G401 (cell line): ENCODE data around the gene GALNT13. TPM values are rescaled to one million over a fixed set of nuclear protein-coding genes. Genes with fewer than 3 reads are reported as not detected.
A peak's percentile ranks its signal among the peaks of the same experiment; 100 is the strongest.

Experiments used
- DNase-seq: peaks from one replicate; pipeline ENCODE4 v3.0.0-alpha.2; 2015; ENCODE audit warnings: low spot score
- in situ Hi-C: cut with HindIII; loops from 2 replicates; pipeline ENCODE4 v1.10.0; 2016; ENCODE audit warnings: low sequenced_read_pairs, mixed read lengths
- total RNA-seq: library from RNA; depleted of rRNA; stranded (reverse); fragments of >200 nt; shearing (Covaris generic); gene quantifications from 2 replicates; pipeline ENCODE4 v1.2.3, GENCODE V29; 2014

Gene GALNT13
- total RNA-seq, 1 experiment from 2014 or later, result 22.8 TPM

DNA sequence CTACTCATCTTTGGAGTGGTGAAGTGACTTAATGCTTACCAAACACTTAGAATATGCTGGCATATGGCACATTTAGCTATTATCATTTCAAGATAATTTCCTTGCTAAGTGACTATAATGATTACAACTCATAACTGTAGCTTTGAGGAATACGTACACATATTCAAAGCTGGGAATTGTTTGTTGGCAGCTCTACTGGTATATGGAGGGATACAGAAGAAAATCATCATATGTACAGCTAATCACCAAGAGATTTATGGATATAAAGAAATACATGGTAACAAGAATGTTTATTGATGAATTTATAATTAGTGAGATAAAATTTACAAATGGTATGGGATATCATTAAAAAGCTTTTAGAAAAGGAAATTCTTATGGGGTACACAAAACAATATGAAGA is 207.2 kb downstream of the GALNT13 start:
- DNase-seq, result no peak
- in situ Hi-C loops, result no loop called here

DNA sequence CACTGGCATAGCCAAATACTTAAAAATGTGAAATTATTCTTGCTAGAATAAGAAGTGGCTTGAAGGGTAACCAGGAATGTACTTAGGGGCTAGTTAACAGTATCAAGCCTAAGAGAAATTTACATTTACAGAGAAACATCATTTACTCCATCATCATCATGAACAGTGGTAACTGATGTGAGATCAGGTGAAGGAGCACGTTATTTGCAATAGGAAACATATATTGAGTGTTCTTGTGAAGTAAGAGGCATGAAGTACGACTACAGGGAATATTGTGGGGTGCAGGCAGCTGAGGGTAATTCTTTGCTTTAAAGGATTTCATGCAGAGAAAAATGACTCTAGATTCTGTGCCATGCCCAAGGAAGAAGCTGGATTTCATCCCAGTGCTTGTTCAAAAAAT is 220.8 kb downstream of the GALNT13 start:
- peak; percentile 69 for DNase-seq
- in situ Hi-C loops, result no loop called here

DNA sequence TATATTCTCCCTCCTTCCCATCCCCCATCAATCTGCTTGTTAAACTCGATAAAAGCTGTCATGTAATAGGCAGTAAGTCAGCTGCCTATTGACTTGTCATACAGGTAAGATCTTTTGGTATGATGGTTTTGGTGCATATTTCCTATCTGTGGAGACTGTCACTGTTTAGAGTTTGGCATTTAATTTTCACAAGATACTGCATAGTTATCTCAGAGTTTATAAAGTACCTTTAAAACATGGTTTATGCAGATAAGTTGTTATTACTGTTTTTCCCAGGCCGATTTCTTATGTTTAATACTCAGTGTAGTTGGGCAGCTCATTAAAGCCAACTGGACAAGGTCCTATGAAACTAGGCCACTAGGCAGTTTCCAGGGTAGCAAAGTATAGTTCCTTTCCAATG is 222.1 kb downstream of the GALNT13 start:
- in situ Hi-C loops, result no loop called here
- DNase-seq, result peak; percentile 63

DNA sequence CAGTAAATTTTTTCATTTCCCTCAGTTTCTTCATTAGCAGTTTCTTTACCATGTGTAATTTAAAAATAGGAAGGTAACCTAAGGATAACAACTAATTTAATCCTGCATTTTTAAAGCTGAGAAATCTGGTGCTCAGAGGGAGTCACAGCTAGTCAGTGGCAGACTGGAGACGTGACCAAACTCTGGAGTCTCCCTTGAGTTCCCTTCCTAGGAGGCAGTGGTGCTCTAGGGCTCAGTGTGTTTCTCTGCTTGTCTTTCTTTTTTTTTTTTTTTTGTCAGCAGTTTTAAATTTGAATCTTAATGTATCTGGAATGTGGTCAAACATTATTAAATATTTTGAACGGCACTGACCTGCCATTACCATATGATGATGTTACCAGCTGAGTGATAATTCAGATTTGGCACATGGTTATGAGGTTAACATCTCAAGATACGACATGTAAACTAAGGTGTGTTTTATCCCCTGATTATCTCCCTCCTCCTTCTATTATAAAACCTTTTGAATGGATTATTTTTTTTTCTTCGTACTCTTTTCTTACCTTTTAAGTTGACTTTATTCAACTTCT is 226.2 kb downstream of the GALNT13 start:
- in situ Hi-C loops, result no loop called here
- DNase-seq, result peak; percentile 41

DNA sequence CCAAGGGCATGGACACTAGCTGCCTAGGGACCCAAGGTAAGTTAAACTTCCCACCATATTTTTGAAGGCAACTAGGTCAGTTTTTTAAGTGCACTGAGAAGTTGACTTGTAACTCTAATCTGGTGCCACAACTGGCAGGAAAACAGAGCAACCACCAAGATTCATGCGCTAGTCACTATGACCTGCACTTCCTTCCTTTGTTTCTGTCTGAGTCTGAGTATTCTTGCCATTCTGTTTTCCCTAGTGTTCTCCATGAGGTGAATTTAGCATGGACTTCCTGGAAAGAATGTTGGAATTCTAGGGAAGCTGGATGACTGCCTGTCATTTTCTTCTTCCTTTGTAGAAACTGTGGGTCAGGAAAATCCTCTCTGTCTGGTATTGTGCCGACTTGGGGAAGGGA is 249.0 kb downstream of the GALNT13 start:
- no peak for DNase-seq
- in situ Hi-C loops, result no loop called here

DNA sequence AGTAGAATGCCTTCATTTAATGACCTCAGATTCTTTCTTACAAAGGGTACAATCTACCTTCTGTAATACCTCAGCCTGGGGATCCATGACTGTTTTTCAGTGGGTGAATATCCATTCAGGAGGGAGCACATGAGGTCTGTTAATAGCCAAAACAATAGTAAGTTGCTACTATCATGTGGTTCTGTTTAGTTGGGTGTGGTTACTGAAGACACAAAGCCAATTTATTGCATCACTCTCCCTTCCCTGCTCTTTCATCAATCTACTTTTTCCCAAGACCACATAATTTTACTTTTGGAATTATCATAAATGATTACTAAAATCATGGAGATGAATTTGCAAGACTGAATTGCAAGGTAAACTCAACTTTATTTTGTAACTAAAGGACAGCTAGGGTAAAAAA is 254.2 kb downstream of the GALNT13 start:
- no peak for DNase-seq
- in situ Hi-C loops, result no loop called here

DNA sequence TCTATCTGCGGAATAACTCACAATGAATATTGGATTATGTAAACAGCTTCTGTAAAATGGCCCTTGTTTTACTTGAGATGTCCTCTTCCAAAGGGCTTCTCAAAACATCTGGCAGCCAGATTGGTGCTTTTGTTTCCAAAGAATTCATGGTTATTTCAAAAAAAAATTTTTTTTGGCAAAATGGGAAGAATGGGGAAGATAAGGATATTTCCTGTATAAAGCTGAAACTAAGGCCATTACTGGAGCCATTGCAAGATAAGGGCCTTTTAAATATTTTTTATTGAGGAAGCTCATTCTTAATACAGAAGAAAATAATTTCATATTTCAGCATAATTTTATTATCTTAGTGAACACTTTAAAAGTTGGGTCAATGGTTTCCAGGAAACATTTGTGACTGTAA is 259.1 kb downstream of the GALNT13 start:
- no peak for DNase-seq
- in situ Hi-C loops, result no loop called here

DNA sequence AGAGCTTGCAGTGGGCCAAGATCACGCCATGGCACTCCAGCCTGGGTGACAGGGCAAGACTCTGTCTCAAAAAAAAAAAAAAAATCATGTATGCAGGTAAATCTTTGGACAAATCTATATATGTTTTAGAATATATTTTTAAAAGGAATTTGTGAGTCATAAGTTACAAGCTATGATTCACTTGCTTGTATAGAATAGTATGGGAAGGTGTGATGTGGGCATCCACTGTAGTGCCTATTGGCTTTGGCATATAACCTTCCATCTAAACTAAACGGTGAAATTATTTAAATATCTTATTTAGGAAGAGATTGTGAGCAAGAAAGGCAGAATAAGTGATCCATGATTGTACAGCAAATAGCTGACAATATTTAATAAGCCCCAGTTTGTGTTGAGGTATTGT is 261.1 kb downstream of the GALNT13 start:
- in situ Hi-C loops, result no loop called here
- DNase-seq, result no peak

DNA sequence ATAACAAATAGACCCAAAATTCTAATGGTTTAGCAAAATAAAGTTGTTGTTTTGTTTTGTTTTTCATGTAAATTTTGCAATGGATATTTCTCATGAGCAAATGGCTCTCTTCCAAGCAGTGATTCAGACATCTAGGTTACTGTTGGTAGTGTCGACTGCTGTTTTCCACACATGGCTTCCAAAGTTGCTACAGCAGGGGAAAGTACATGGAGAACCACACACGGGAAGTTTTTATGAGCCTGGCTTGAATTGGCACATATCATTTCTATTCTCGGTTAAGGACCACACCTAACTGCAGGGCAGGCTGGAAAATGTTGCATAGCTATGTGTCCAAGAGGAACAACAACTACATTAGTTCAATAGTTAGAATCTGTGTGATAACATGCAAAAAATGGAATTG is 262.1 kb downstream of the GALNT13 start:
- in situ Hi-C loops, result no loop called here
- DNase-seq, result peak; percentile 58

DNA sequence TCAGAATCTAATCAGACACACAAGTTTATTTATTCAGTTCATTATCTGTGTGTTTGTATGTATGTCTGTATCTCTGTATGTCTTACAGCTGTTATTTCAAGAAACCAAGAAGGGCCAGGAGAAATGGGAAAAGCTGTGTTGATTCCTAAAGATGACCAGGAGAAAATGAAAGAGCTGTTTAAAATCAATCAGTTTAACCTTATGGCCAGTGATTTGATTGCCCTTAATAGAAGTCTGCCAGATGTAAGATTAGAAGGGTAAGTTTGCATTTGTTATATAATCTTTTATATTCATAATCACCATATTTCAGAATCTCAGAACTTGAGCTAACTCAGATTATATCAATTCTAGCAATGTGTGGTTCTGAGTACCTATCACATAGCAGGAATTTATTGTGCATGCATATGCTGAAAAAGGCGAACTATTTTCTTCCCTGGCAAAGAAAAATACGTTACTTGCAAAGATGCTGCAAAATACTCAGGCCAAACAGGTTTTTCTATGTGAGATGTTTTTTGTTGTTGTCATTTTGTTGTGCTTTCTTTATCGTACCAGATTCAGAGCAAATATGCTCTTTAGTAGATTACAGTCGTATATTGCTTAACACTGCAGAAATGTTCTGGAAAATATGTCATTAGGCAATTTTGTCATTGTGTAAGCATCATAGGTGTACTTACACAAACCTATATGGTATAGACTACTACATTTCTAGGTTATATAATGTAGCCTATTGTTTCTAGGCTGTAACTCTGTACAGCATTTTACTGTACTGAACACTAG is 268.7 kb downstream of the GALNT13 start:
- in situ Hi-C loops, result no loop called here
- DNase-seq, result no peak

DNA sequence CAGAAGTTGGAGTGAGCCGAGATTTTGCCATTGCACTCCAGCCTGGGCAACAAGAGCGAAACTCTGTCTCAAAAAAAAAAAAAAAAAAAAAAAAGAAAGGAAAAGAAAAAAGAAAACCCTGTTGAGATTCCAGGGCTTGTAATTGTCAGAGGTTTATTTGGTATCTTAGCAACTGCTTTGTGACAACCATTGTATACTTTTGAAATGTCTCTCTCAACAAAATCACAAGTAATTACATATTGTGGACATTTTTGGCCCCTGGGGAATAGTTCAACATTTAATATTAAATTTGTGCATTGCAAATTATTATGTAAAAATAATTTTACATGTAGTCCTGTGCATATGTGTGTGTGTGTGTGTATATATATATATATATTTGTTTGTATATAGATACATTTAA is 270.8 kb downstream of the GALNT13 start:
- DNase-seq, result no peak
- in situ Hi-C loops, result no loop called here

DNA sequence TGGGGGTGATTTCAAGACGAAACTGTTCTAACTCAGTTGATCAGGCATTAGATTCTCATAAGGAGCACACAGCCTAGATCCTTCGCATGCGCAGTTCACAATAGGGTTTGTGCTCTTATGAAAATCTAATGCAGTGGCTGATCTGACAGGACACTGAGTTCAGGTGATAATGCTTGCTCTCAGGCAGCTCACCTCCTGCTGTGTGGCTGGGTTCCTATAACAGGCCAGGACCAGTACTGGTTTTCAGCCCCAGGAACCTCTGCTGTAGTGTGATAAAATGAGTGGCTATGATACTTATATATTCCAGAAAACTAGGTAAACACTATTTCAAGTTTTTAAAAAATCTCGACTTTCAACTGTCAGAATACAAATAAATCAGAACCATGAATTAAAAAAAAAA is 271.4 kb downstream of the GALNT13 start:
- DNase-seq, result no peak
- in situ Hi-C loops, result no loop called here

DNA sequence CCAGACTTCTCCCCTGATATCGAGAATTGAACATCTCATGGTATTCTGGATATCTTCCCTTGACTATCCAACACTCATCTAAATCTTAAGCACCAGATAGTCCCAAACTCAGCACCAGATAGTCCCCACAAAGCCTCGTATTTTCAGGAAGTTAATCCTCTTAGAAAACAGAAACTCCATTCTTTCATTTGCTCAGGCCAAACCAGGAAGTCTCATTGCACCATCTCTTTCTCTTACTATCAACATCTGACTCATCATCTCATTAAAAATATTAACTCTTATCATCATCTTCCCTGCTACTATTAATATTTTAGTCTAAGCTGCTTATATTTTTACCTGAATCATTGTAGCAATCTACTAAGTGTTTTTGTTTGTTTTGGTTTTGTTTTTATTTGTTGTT is 286.4 kb downstream of the GALNT13 start:
- in situ Hi-C loops, result no loop called here
- no peak for DNase-seq

DNA sequence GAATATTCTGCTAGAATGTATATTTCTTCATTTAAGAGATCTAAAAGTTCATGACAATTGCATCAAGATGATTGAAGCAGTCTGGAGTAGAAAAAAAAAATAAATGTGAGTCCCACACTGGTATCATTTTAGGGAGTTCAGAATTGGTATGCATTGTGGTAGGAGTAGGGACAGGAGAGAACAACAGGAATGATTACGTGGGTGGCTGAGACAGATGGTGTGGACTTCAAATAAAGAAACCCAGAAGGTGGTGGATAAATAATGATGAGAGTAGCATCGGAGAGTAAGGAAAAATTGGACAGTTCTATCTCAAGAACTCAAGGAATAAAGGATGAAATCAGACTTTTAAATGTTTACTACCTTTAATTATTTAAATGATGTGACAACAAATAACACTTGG is 289.6 kb downstream of the GALNT13 start:
- DNase-seq, result peak; percentile 74
- in situ Hi-C loops, result no loop called here

DNA sequence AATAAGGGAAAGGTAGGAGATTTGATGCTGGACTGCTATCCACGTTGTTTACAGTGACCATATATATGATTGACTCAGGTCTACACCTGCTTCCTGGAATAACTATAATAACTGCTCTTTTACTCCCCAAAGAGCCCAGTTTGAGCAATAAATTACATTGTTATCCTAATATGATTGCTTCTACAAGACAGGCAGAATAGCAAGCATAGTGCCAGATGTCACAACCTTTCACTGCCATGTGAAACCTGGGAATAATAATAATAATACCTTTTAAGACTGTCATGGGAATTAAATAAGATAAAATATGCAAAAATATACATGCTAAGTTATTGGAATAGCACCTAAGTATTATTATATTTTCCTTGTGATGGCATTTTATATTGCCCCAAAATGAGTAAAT is 298.7 kb downstream of the GALNT13 start:
- no peak for DNase-seq
- in situ Hi-C loops, result no loop called here

DNA sequence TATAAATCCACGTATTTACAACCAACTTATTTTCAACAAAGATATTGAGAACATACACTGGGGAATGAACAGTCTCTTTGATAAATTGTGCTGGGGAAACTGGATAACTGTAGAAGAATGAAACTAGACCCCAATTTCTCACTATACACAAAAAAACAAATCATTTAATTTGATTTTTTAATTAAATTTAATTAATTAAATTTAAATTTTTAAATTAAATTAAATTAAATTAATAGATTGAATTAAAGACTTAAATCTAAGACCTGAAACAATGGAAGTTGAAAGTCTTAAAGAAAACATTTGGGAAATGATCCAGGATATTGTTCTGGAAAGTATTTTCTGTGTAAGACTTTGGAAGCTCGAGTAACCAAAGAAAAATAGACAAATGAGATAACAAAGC is 301.4 kb downstream of the GALNT13 start:
- in situ Hi-C loops, result no loop called here

DNA sequence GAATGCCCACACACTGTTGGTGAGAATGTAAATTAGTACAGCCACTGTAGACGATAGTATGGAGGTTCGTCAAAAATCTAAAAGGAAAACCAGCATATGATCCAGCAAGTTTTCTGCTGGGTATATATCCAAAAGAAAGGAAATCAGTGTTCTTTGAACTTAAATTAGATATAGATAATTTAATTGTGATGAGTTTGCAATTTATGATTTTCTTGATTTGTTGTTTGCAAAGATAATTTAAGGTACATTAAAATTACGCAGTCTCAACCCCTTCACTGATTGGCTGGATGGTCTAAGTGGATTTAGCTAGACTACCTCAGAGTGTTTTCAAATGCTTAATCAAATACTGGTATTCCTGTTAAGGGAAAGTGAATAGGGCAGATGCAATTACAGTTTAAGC is 302.2 kb downstream of the GALNT13 start:
- DNase-seq, result no peak
- in situ Hi-C loops, result no loop called here

More for the DNA sequence above, 301.4 kb downstream of the GALNT13 start:
- no peak for DNase-seq

DNA sequence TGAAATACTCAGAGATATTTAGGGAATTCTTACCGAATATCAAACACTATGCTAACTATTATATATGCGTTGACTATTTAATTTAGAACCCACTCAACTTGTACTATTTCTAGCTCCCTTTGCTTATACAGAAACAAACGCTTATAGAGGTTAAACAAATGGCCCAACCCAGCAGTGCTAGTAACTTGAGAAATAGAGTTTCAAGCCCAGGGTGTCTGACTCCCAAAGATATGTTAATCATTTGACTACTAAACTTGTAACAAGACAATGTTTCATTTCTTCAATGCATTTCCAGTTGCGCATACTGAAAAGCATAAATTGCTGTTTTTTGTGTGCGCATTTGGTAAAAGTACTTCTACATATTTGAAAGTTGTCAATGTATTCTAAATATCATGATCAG is 310.3 kb downstream of the GALNT13 start:
- DNase-seq, result no peak
- in situ Hi-C loops, result no loop called here

DNA sequence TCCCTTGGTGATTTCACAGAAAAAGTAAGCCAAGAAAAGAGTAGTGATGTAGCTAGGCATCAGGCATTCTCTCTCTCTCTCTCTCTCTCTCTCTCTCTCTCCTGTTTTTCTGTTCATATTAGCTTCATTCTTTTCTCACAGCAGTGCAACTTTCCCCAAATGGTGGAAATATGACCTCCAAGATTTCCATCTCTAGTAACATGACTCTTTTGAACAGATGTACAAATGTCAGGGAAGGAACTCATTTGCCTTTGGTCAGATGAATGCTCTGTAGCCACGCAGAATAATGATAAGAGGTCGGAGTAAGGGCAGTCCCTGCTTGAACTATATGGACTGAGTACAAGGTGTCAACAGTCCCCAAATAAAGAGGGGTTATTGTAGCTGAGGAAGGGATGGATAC is 316.2 kb downstream of the GALNT13 start:
- in situ Hi-C loops, result no loop called here
- no peak for DNase-seq

DNA sequence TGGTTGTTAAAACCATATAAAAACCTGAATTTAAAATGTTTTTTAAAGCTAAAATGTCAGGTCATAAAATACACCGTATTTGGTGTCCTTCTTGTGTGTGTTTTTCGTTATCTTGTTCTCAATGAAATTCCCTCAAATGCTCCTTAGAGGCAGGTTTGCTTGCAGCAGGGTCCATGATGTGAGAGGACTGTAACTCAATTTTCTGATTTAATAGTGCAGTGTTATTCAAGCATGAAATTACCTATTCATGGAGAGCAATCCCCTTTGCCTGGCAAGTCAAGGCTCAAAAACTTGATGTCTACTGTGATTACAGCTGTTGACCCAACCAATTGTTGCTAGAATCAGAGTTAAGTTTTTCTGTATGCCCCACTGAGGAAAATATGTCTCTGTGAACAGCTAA is 318.2 kb downstream of the GALNT13 start:
- DNase-seq, result no peak
- in situ Hi-C loops, result no loop called here

DNA sequence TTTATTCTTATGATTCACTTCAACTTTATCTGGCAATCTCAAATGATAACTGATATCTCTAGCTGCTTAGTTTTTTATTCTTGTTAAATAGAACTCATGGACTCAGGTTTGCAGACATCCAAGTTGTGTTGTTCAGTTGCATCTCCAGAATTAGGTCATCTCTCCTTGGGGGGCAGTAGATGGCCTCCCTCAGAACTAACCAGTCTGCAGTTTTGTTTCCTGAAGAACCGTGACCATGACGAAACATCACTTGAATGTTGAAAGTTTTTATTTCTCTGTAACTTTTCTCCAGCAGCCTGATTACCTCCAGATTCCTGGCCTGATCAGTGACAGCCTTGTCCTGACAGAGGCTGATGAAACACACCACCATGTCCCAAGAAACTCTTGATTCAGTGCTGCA is 321.5 kb downstream of the GALNT13 start:
- peak; percentile 78 for DNase-seq
- in situ Hi-C loops, result no loop called here
